ENCODE results near the gene ZDHHC17. TPM values are rescaled to one million over a fixed set of nuclear protein-coding genes. Genes with fewer than 3 reads are reported as not detected.
"Not testable (repeated sequence)": the region's sequence is repeated elsewhere in the genome, so short reads cannot be mapped to it uniquely, and the experiment has no call there.

ZDHHC17 gene
- polyA plus RNA-seq, 1 of the 3 experiments (the other 2 are of a cell fraction), result 28.6 TPM

GRCh38 chr12:76778364-76778763 lies 14.4 kb downstream of the ZDHHC17 start:
- H3F3A ChIP-seq (replicated peaks; ENCODE audit: insufficient read depth), result no peaks in the 10 kb centered on the region
- DNase-seq, result no peak
- CTCF ChIA-PET, result interaction anchor here (1.7 to 2.3 kb wide), 3 partner anchors 12 to 232 kb away, joined by 6 to 13 read pairs (median 7); no protein-coding TSS in a partner anchor
- no peak overlapping the region for H2AFZ ChIP-seq (ENCODE audit: low read depth)
- H3K4me1 ChIP-seq (ENCODE audit: control insufficient read depth in 1 of 2, insufficient read depth in 2 of 2, low read depth in 1 of 2, low read length in 1 of 2), result peaks cover 6 to 9% of the 10 kb centered on the region in 2 experiments; a peak in 3 of 4 replicates
- no peaks in the 10 kb centered on the region for H3K9me2 ChIP-seq
- WGBS (ENCODE audit: low lambda C conversion rate), result 86% methylated on average over 5 of the region's 5 CpGs
- peaks cover 23% of the 10 kb centered on the region; the same call in 1 of the 2 replicates for H4K20me1 ChIP-seq (ENCODE audit: insufficient read depth)
- H3K9ac ChIP-seq, result no peak overlapping the region
- H3K36me3 ChIP-seq (replicated peaks in 1 of 2; ENCODE audit: control insufficient read depth in 1 of 2, insufficient read depth in 2 of 2, low read length in 1 of 2), result peaks cover 0 to 8% of the 10 kb centered on the region in 2 experiments
- no peak overlapping the region for H3K4me2 ChIP-seq
- H3K27me3 ChIP-seq (ENCODE audit: insufficient read depth), result no peaks in the 10 kb centered on the region
- no peak overlapping the region for H3K27ac ChIP-seq (ENCODE audit: low read depth in 2 of 2, low read length in 1 of 2)
- TF ChIP-seq JUND (IDR thresholded peaks at IDR 0.05), result no peak
- no peak for TF ChIP-seq SIN3A (IDR thresholded peaks at IDR 0.05; ENCODE audit: borderline replicate concordance, low read depth, low read length)
- TF ChIP-seq RAD21 (IDR thresholded peaks at IDR 0.05; ENCODE audit: low read length), result no peak
- no peak for TF ChIP-seq RFX5 (IDR thresholded peaks at IDR 0.05; ENCODE audit: low read length)
- TF ChIP-seq FOXJ3 (CRISPR knock-in tag; IDR thresholded peaks at IDR 0.05), result no peak
- no peak for TF ChIP-seq FOSL2 (IDR thresholded peaks at IDR 0.05; ENCODE audit: borderline replicate concordance, low read depth)
- TF ChIP-seq FOXM1 (IDR thresholded peaks at IDR 0.05; ENCODE audit: low read depth), result no peak
- no peak for TF ChIP-seq CTCF (IDR thresholded peaks at IDR 0.05)
- TF ChIP-seq TEAD4 (IDR thresholded peaks at IDR 0.05; ENCODE audit: borderline replicate concordance, insufficient read depth), result no peak
- TF ChIP-seq TAF1 (IDR thresholded peaks at IDR 0.05; ENCODE audit: borderline replicate concordance, low read depth, low read length), result no peak
- H3K9me3 ChIP-seq, result no peaks in the 10 kb centered on the region
- peaks cover 100% of the 10 kb centered on the region for H3K79me2 ChIP-seq (ENCODE audit: insufficient read depth)
- POLR2A ChIA-PET, result no interaction called here
- no peak overlapping the region for H3K4me3 ChIP-seq (ENCODE audit: low read depth in 2 of 2, low read length in 1 of 2)

- H3K27me3 ChIP-seq (ENCODE audit: insufficient read depth); POLR2A ChIA-PET; H3K36me3 ChIP-seq (replicated peaks in 1 of 2; ENCODE audit: control insufficient read depth in 1 of 2, insufficient read depth in 2 of 2, low read length in 1 of 2); H3K9ac ChIP-seq; H3K27ac ChIP-seq (ENCODE audit: low read depth in 2 of 2, low read length in 1 of 2); H3F3A ChIP-seq (replicated peaks; ENCODE audit: insufficient read depth); H3K4me3 ChIP-seq (ENCODE audit: low read depth in 2 of 2, low read length in 1 of 2); H3K9me2 ChIP-seq; H3K4me2 ChIP-seq; H2AFZ ChIP-seq (ENCODE audit: low read depth); H3K4me1 ChIP-seq (ENCODE audit: control insufficient read depth in 1 of 2, insufficient read depth in 2 of 2, low read depth in 1 of 2, low read length in 1 of 2); DNase-seq; H3K9me3 ChIP-seq: not testable (repeated sequence)
- Histone ChIP-seq H4K20me1 (ENCODE audit: insufficient read depth) (peaks cover 17% of the 10 kb centered on the region; the same call in 1 of the 2 replicates), H3K79me2 (ENCODE audit: insufficient read depth) (peaks cover 100% of the 10 kb centered on the region)
- CTCF ChIA-PET, result interaction anchor here (1.7 to 2.3 kb wide), 3 partner anchors 11 to 232 kb away, joined by 6 to 13 read pairs (median 7); no protein-coding TSS in a partner anchor
- WGBS (ENCODE audit: low lambda C conversion rate), result 95% methylated on average over 5 of the region's 5 CpGs
Measured at GRCh38 chr12:76779310-76779709, 15.4 kb downstream of the ZDHHC17 start.

- H3K9ac ChIP-seq, result no peak overlapping the region
- H3K36me3 ChIP-seq (replicated peaks in 1 of 2; ENCODE audit: control insufficient read depth in 1 of 2, insufficient read depth in 2 of 2, low read length in 1 of 2), result no peaks in the 10 kb centered on the region
- no peaks in the 10 kb centered on the region for H3K9me2 ChIP-seq
- H3F3A ChIP-seq (replicated peaks; ENCODE audit: insufficient read depth), result no peaks in the 10 kb centered on the region
- peaks cover 9 to 13% of the 10 kb centered on the region in 2 experiments; a peak in 3 of 4 replicates for H3K4me1 ChIP-seq (ENCODE audit: control insufficient read depth in 1 of 2, insufficient read depth in 2 of 2, low read depth in 1 of 2, low read length in 1 of 2)
- no peak overlapping the region for H3K4me2 ChIP-seq
- H3K4me3 ChIP-seq (ENCODE audit: low read depth in 2 of 2, low read length in 1 of 2), result no peak overlapping the region
- 93% methylated on average over 3 of the region's 3 CpGs for WGBS (ENCODE audit: low lambda C conversion rate)
- POLR2A ChIA-PET, result no interaction called here
- no peaks in the 10 kb centered on the region for H3K27me3 ChIP-seq (ENCODE audit: insufficient read depth)
- no peak overlapping the region for H2AFZ ChIP-seq (ENCODE audit: low read depth)
- peaks cover 99% of the 10 kb centered on the region for H3K79me2 ChIP-seq (ENCODE audit: insufficient read depth)
- CTCF ChIA-PET, result interaction anchor here (0.8 to 1.8 kb wide), 2 partner anchors 10 to 153 kb away, joined by 3 to 10 read pairs; no protein-coding TSS in a partner anchor
- DNase-seq, result no peak
- TF ChIP-seq REST (IDR thresholded peaks at IDR 0.05; ENCODE audit: low read depth, low read length) (no peak), SIN3A (IDR thresholded peaks at IDR 0.05; ENCODE audit: borderline replicate concordance, low read depth, low read length) (no peak)
- no peaks in the 10 kb centered on the region for H3K9me3 ChIP-seq
- H3K27ac ChIP-seq (ENCODE audit: low read depth in 2 of 2, low read length in 1 of 2), result no peak overlapping the region
- peaks cover 7% of the 10 kb centered on the region; the same call in 1 of the 2 replicates for H4K20me1 ChIP-seq (ENCODE audit: insufficient read depth)
Measured at GRCh38 chr12:76781321-76781720, 17.4 kb downstream of the ZDHHC17 start.

Data from SK-N-SH (cell line).